Adrenal gland (tissue), 12 donors: ENCODE results near the gene ABCC5. TPM values are rescaled to one million over a fixed set of nuclear protein-coding genes. Genes with fewer than 3 reads are reported as not detected.

ENCODE experiments used
- DNase-seq, 7 donors: peaks; one replicate each; pipeline ENCODE4 v3.0.0-alpha.2; 2019 to 2020
- H3K27ac ChIP-seq, 5 donors: fragments of 200-600 bp; sonication (generic) in 4 of 5; 1 replicate in 3 of 5; 2 replicates in 2 of 5; pipeline versions ENCODE4 v1.5.1 to v1.8.0; 2016 to 2020; ENCODE audit warnings: mild to moderate bottlenecking in 1 of 5
- H3K27me3 ChIP-seq: fragments of 200-600 bp; 2 replicates; pipeline ENCODE4 v1.8.0; 2021
- H3K36me3 ChIP-seq, 2 donors: fragments of 200-600 bp; replicated peaks in 1 of 2; 1 replicate in 1 of 2; 2 replicates in 1 of 2; pipeline versions ENCODE4 v1.5.1 to v1.8.0; 2018 to 2022
- H3K4me1 ChIP-seq, 2 donors: fragments of 200-600 bp; replicated peaks in 1 of 2; 1 replicate in 1 of 2; 2 replicates in 1 of 2; pipeline versions ENCODE4 v1.5.1 to v1.8.0; 2018 to 2021
- H3K4me3 ChIP-seq, 4 donors: fragments of 200-600 bp; sonication (generic) in 3 of 4; one replicate each; pipeline ENCODE4 v1.5.1; 2016 to 2018
- H3K9me3 ChIP-seq, 3 donors: fragments of 200-600 bp; sonication (generic) in 1 of 3; replicated peaks in 1 of 3; 1 replicate in 2 of 3; 2 replicates in 1 of 3; pipeline versions ENCODE4 v1.5.1 to v1.8.0; 2016 to 2021
- CTCF ChIP-seq, 6 experiments: fragments of 450-650 bp in 4 of 6; fragments of 200-600 bp in 2 of 6; sonication (generic) in 1 of 6; IDR thresholded peaks; 1 replicate in 5 of 6; 2 replicates in 1 of 6; pipeline versions ENCODE4 v1.5.1 to v1.8.0; 2016 to 2021; ENCODE audit warnings: antibody characterized with exemption in 6 of 6, mild to moderate bottlenecking in 2 of 6, moderate library complexity in 1 of 6
- POLR2A ChIP-seq, 2 donors: fragments of 450-650 bp; IDR thresholded peaks; one replicate each; pipeline ENCODE4 v1.6.1; 2017; ENCODE audit warnings: antibody characterized with exemption in 2 of 2, mild to moderate bottlenecking in 2 of 2, moderate library complexity in 1 of 2
- WGBS, 4 donors: extraction: QIAGEN DNeasy Blood & Tissue Kit in 2 of 4; methylation state at CpG; one replicate each; pipeline versions ENCODE4 v1.1.5 to v1.1.7; 2013 to 2017; 5-methylcytosine and 5-hydroxymethylcytosine counted together
- intact Hi-C, 2 donors: fragments of 100-400 bp; cut with DNase I; formaldehyde crosslinking; loops; one replicate each; pipeline versions ENCODE4 v1.14.1 to v1.15.0; 2022 to 2023
- polyA plus RNA-seq, 3 donors: library from polyadenylated mRNA; stranded (reverse); fragments of 200-250 nt in 2 of 3; fragments of 350-450 nt in 1 of 3; fragmentation: Illumina TruSeq in 1 of 3; extraction: RNeasy Lipid Tissue Mini Kit (QIAGEN cat#74804) in 1 of 3; gene quantifications; one replicate each; pipeline ENCODE4 v1.2.3, GENCODE V29; 2013 to 2014
- total RNA-seq, 9 donors: library from RNA; depleted of rRNA in 4 of 9; stranded (reverse); fragments of >200 nt in 4 of 9; fragments of 120-200 nt in 1 of 9; fragmentation: NEBNext Ultra II Directional in 1 of 9; extraction: Animal tissue kit (Norgen Biotek cat#: 25700) in 1 of 9; gene quantifications; one replicate each; pipeline versions ENCODE4 v1.1.0 to v1.2.4, GENCODE V29; 2013 to 2023
- donor health status: healthy with polysubstance abuse.
- donor health status: Bipolar disorder and iron deficiency.
- donor health status: DM: yes; HTN: yes; CAD: no.
- donor health status: DM: no; HTN: no; CAD: no.
- donor health status: DM: no; HTN: no; CAD: no.
- donor health status: DM: yes; HTN: yes; CAD: no.

The ABCC5 gene
- total and polyA plus RNA-seq, 12 donors, result 11.4 to 53.9 (median 25.0) TPM

- H3K4me1 ChIP-seq, result no peaks in the 10 kb centered on the region
- H3K27me3 ChIP-seq, result no peaks in the 10 kb centered on the region
- 91 to 96% (median 93%) methylated on average over 11 to 13 of the region's 13 CpGs for WGBS, 4 donors
- intact Hi-C loops, result no loop called here
- H3K27ac ChIP-seq, result no peak overlapping the region
- H3K9me3 ChIP-seq, result no peaks in the 10 kb centered on the region
- no peak overlapping the region for H3K4me3 ChIP-seq
- no peak for DNase-seq
- H3K36me3 ChIP-seq, result peaks cover 0 to 53% of the 10 kb centered on the region in 2 donors
- TF ChIP-seq CTCF (IDR thresholded peaks at IDR 0.05) (no peak), POLR2A (IDR thresholded peaks at IDR 0.05) (no peak)
Observed at GRCh38 chr3:183951459-183951858, 66.2 kb downstream of the ABCC5 start.

GRCh38 chr3:183949690-183950089, 68.0 kb downstream of the ABCC5 start:
- 88 to 92% (median 89%) methylated on average over 9 to 12 of the region's 12 CpGs for WGBS, 4 donors
- peaks cover 0 to 71% of the 10 kb centered on the region in 2 donors for H3K36me3 ChIP-seq

GRCh38 chr3:183946037-183946436, 71.6 kb downstream of the ABCC5 start:
- no peak overlapping the region for H3K27ac ChIP-seq
- H3K27me3 ChIP-seq, result no peaks in the 10 kb centered on the region
- no peak for TF ChIP-seq CTCF (IDR thresholded peaks at IDR 0.05)
- no peak for TF ChIP-seq POLR2A (IDR thresholded peaks at IDR 0.05)
- peaks cover 0 to 77% of the 10 kb centered on the region in 2 donors for H3K36me3 ChIP-seq
- no peaks in the 10 kb centered on the region for H3K9me3 ChIP-seq
- WGBS, 4 donors, result 97 to 100% (median 98%) methylated on average over 2 of the region's 2 CpGs
- DNase-seq, result no peak
- H3K4me3 ChIP-seq, result no peak overlapping the region
- H3K4me1 ChIP-seq, result no peaks in the 10 kb centered on the region
- intact Hi-C loops, result no loop called here

More at GRCh38 chr3:183949690-183950089, 68.0 kb downstream of the ABCC5 start:
- no peaks in the 10 kb centered on the region for H3K9me3 ChIP-seq
- no peak overlapping the region for H3K4me3 ChIP-seq
- no peak for DNase-seq
- TF ChIP-seq POLR2A (IDR thresholded peaks at IDR 0.05) (no peak), CTCF (IDR thresholded peaks at IDR 0.05) (no peak)
- intact Hi-C loops, result no loop called here
- H3K27me3 ChIP-seq, result no peaks in the 10 kb centered on the region
- H3K4me1 ChIP-seq, result no peaks in the 10 kb centered on the region
- H3K27ac ChIP-seq, result no peak overlapping the region

GRCh38 chr3:183944775-183945174, 72.9 kb downstream of the ABCC5 start:
- 80 to 87% (median 84%) methylated on average over 5 of the region's 5 CpGs for WGBS, 4 donors
- Histone ChIP-seq H3K27me3 (no peaks in the 10 kb centered on the region), H3K4me3 (no peak overlapping the region), H3K36me3 (peaks cover 0 to 68% of the 10 kb centered on the region in 2 donors), H3K9me3 (no peaks in the 10 kb centered on the region), H3K4me1 (no peaks in the 10 kb centered on the region), H3K27ac (no peak overlapping the region)
- no peak for DNase-seq
- intact Hi-C loops, result no loop called here
- no peak for TF ChIP-seq CTCF (IDR thresholded peaks at IDR 0.05)
- TF ChIP-seq POLR2A (IDR thresholded peaks at IDR 0.05), result no peak
